Stimulated activated CD4-positive, alpha-beta T cell treated with anti-CD3 and anti-CD28 coated beads, Interleukin-4, amount 100 ng/mL, for 24 hours (primary cell): ENCODE measurements around the gene SPATA46.
"Not testable (repeated sequence)": the region's sequence is repeated elsewhere in the genome, so short reads cannot be mapped to it uniquely, and the experiment has no call there.

Source experiments
- DNase-seq: peaks from one replicate; pipeline ENCODE4 v3.0.0-alpha.2; 2020

Gene SPATA46, protein sequence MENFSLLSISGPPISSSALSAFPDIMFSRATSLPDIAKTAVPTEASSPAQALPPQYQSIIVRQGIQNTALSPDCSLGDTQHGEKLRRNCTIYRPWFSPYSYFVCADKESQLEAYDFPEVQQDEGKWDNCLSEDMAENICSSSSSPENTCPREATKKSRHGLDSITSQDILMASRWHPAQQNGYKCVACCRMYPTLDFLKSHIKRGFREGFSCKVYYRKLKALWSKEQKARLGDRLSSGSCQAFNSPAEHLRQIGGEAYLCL

DNA sequence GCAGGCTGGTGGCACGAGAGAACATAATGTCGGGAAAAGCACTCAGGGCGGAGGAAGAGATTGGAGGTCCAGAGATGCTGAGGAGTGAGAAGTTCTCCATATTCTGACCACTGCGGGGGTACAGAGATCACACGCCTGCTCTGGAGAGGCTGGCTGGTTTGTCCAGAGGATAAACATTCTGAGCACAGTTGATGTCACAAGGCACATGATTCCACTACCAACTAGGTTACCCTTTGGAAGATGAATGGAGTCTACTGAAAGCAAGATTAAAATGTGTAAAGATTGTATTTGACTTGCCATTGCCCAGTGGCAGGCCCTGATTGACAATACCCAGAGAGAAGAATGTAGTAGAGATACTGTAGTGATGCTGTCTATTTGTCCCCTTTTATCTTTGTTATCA is at the start of gene SPATA46:
TSS of gene SPATA46 (minus strand) at position 164 of the 400 bp plus-strand sequence. CDS start at position 100, 64 bp downstream.
- no peak for DNase-seq

DNA sequence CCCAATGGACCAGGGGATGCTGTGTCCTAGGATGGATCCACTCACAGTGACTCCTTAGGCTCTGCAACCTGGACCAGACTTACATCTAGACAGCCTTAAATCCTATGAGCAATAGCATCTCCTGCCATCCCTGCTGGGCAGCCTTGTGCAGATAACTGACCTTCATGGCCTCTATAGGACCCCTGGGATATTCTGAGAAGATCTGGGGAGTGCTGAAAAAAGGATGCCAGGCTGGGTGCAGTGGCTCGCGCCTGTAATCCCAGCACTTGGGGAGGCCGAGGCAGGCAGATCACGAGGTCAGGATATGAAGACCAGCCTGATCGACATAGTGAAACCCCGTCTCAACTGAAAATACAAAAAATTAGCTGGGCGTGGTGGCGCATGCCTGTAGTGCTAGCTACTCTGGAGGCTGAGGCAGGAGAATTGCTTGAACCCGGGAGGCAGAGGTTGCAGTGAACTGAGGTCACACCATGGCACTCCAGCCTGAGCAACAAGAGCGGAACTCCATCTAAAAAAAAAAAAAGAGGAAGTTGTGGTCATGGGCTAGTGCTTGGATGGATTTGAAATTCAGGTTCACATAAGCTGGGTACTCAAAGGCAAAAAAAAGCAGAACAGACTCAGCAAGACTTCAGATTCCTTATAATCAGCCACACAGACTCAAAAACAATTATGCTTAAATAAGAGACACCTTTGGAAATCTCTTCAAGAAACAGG is 46.2 kb upstream of the SPATA46 start:
- no peak for DNase-seq

DNA sequence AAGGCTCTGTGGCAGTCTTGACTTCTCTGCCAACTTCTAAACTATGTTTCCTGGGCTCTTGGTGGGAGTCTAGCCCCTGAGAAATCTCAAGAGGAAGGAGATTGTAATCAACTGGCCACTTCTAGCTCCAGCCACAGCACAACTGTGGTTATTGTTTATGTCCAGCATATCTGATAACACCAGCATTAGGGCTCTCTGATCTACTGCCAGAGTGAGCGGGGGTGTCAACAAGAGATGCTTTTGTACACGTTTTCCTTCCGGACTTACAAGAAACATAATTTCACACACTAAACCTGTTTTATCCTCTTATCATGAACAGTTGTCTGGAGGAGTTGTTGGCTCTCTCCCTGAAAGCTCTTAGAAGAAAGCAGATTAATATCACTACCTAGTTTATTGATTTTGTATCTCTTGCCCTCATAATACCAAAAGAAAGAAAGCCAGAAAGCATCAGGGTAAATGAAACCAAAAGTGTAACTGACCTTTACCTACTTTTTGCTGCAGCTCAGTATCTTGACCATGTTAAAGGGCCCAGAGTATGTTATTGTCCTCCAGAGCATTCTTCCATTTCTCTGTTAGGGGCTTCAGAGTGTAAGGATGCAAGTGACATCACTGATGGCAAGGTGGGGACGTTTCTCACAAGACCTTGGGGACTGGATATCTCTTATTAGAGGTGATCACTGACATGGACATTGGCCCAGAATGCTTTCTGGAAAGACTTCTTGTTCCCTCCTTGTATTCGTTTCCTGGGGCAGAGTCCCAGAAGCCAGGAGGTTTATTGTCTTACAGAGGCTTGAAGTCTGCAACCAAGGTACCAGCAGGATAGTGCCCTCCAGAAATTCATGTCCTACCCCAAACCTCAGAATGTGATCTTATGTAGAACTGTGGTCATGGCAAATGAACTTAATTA is 44.9 kb upstream of the SPATA46 start:
- DNase-seq: no peak

DNA sequence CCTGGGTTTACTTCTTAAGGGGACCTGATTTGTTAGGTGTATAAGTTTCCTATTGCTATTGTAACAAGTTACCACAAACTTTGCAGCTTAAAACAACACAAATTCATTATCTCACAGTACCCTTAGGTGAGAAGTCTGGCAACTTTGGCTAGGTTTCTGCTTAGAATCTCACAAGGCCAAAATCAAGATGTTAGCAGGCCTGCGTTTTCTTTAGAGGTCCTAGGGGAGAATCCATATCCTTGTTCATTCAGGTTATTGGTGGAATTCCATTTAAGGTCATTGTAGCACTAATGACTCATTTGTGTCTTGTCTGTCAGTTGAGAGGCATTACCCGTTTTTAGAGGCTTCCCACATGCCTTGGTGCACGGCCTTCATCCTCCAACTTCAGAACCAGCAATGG is 43.5 kb upstream of the SPATA46 start:
- no peak for DNase-seq

DNA sequence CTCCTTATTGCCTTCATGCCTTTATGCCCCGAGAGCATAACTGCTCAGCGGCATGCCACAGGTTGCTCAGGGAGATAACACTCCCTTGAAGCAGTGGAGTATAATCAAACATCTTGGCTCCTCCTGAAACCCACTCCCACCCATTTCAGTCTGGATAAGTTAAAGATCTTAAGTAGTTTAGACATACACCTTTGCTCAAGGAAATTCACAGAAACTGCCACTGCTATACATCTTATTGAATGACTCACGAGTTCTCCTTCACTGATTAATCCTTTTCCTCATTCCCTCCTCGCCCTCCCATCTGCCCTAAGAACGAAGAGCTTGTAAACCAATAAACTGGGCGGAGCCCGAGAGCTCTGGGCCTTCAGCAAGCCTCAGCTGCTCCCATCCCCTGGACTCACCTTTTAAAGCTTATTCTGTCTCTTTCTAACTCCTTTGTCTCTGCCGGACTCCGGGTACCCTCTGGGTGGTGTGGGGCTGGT is 42.8 kb upstream of the SPATA46 start:
- not testable (repeated sequence) for DNase-seq

DNA sequence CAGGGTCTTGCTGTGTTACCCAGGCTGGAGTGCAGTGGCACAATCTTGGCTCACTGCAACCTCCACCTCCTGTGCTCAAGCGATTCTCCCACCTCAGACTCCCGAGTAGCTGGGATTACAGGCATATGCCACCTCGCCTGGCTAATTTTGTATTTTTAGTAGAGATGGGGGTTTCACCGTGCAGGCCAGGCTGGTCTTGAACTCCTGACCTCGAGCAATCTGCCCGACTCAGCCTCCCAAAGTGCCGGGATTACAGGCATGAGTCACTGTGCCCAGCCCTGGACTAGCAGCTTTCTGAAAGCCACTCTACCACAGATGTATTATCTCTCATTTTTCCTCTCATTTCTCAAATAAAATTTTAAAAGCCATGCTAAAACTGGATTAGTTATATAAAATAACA is 41.9 kb upstream of the SPATA46 start:
- not testable (repeated sequence) for DNase-seq

DNA sequence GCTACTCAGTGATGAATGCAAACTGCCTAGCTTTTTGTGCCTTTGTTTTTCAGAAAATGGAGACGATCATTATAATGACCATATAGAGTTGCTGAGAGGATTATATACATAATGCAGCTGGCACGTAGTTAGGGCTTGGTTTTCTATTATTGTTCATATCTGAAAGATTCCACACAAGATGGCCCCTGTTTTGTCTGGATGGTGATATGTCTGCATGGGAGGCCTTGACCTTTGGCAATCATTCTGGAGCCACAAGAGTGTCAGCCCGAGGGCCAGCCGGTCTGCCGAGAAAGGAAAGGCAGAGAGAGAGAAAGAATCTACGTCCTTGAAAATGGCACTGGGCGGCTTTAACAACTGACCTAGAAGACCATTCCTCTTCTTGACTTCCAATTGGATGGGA is 41.0 kb upstream of the SPATA46 start:
- no peak for DNase-seq

DNA sequence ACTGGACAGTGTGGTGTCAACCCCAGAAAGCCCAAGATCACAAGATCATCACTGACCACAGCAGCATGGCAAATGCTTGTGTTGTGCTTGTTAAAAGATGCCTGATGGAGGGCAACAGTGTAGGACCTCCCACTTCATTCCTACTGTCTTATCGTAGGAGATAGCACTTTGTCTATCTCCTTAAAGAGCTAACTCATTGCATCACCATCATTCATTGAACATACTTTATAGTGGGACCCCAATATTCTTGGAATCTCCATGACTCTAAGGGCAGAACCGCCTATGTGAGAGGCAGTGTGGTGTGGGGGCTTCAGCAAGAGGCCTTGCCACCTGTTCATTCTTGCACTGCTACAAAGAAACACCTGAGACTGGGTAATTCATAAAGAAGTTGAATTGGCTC is 40.3 kb upstream of the SPATA46 start:
- DNase-seq: no peak

DNA sequence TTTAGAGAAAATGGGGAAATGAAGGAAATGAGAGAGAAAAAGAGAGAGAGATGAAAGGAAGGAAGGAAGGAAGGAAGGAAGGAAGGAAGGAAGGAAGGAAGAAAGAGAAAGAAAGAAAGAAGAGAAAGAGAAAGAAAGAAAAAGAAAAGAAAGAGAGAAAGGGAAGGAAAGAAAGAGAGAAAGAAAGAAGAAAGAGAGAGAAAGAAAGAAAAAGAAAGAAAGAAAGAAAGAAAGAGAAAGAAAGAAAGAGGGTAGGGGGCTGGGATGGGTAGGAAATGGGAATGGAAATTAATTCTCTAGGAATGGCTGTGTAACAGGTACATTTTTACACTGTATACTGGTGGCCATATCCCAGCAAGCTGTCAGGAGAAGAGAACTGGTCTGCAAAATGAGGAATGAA is 39.6 kb upstream of the SPATA46 start:
- no peak for DNase-seq

DNA sequence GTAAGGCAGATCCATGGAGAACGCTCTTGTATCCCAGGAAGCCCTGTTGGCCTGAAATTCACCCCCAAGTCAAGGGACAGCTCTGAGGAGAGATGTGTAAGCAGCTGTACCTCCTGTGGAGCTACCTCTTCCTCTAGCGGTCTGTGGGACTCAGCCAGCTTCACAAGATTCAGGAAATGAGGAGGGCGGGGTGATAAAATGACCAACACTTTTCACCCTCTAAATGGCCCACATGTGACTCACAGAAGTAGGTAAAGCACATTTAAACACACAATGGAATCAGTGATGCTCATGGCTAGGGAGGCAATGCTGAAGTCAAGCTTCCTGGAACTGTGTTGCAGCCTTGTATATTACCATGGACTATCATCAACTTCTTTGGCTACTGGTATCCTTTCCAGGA is 35.3 kb upstream of the SPATA46 start, which contains the start of gene SH2D1B:
TSS of gene SH2D1B (minus strand) at position 135 of the 400 bp plus-strand sequence. CDS start at position 15, 120 bp downstream.
- DNase-seq: no peak

DNA sequence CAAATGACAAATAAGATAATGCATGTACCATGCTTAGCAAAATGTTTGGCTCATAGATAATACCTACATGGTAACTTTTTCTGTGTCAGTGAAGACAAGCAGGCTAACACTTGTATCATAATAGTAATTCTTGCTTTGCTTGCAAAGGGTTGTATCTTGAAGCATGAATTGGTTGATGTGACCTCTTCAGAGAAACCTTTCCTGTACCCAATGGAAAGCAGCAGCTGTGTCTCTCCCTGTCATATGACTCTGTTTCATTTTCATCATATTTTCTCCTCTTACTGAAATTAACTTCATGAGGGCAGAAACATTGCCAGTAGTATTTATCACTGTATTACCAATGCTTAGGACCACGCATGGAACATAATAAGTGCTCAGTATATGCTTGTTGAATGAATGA is 30.9 kb upstream of the SPATA46 start:
- DNase-seq: no peak

DNA sequence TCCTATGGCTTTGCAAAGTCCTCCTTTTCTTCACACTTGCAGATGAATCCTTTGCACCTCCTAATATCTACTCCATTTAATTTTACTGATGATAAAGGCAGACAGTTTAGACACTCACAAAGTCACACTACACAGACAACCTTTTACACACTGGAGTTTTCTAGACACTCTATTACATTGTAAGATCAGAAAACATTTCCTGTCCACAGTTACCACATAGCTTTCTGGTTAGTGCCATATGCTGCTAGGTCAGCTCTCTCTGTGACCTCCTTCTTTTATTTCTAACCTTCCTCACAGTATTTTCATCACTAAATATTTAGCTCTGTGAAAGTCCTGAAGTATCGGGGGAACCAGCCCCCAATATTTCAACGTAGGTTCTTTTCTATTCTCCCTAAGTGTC is 30.2 kb upstream of the SPATA46 start:
- no peak for DNase-seq

DNA sequence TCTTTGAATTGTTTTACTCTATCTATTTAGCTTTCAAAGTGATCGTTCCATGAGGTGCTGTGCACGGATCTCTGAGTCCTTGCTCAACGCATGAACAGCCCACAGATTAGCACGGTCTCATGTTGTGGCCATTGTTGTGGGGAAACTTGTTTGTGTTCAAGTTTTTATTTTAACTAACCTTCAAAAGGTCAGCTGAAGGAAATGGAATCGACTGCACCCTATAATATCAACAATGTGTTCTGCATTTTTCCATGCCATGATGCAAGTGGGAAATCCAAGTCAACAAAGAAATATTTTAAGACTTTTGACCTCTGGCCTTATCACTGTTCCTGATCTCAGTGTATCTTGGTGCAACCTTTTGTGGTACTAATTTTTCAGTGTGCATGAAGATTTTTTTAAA is 29.1 kb upstream of the SPATA46 start:
- no peak for DNase-seq

DNA sequence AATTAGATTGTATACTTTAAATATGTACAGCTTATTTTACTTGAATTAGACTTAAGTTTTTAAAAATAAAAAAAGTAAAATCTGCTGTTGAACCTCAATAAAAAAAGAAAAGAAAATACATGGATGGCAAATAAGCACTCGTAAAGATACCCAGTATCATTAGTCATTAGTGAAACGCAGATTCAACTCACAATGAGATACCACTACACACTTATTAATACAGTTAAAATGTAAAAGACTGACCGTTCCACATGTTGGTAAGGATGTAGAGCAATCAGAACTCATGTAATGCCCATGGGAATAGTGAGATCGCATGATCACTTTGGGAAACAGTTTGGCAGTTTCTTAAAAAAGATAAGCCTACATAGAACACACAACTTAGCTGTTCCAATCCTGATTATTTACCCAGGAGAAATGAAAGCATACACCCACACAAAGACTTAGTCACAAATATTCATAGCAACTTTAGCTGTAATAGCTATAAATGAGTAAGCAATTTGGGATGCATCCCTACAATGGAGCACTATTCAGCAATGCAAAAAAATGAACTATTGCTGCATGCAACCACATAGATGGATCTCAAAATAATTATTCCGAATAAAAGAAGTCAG is 28.0 kb upstream of the SPATA46 start:
- DNase-seq: no peak

DNA sequence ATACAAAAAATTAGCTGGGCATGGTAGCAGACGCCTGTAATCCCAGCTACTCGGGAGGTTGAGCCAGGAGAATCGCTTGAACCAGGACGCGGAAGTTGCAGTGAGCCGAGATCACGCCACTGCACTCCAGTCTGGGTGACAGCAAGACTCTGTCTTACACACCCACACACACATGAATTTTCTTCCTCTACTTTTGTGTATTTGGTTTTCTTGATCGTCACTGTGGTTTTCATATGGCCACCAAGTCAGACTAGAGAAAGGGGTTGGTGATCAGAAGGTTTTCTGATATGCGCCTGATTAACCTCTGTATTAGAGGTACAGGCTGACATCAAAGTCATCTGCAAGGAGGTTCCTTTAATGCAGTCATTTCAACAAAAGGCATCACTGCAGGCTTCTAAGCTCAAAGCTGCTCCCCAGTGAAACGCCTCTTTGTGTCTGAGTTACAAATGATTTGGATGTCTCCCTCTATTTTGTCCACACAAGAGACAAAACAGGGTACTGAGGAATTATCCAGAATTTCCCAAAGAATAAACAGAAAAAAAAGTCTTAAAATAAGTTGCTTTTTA is 24.2 kb upstream of the SPATA46 start:
- DNase-seq: no peak

DNA sequence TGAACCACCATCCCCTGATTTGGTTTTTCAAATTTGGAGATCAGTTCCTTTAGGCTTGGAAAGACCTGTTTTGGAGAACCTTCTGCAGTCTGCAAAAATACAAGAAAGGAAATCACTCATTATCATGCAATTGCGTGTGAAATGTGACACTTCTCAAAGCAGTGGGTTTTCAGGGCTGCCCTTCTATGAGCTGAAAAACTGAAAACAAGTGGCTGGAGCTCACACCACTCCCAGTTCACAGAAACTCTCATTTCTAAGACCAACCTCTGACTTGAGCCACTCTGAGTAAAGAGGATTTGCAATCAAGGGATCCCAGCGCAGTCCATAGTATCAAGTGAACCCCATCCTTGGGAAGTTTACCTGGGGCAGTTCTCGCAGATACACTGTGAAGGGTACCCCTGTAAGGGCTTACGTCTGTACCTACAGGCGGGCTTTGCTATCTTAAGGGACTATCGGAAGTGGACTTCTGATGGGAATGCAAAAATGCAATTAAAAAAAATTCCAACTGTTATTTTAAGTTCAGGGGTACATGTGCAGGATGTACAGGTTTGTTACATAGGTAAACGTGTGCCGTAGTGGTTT is 22.4 kb upstream of the SPATA46 start:
- no peak for DNase-seq

DNA sequence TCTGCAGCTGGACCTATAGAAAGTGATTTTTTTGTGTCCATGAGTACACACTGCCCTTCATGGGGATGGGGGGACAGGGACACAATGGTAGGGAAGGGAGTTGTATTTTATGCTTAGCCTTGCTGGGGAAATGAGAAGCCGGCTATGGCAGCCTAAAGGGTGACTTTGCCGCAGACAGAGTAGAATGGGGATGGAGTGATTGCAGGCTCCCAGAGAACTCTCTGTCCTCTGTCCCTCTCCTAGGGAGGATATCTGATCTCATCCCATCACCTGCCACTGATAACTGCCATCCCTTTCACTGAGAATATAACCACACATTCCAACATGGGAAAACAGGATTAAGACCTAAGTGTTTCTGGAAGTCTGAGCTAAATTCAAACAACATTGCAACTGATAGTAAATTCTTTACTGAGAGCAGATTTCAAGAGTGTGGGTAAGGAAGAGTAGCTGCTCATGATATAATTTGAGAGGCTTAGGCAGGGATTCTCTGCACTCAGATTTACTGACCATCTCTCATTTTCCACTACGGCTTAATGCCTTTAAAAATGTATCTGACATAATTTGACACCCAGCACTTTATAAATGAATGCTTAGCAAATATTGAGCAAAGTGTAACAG is 21.4 kb upstream of the SPATA46 start:
- DNase-seq: no peak

DNA sequence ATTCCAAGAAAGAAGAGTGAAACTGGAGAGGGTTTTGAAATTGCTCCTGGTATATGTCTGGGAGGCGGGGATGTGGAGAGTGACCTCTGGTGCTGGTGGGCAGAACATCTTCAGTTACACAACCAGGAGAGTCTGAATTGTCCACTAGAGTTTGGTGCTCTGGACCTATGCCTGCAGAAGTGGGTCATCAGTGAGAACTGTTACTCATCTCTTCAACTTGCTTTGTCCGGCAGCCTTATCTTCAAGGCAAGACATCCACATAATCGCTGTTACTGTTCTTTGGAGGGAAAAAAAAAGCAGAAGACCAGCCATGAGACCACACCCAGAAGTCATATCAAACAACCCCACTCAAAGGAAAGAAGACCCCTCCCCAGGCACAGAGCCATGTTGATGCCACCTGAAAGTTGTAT is 20.4 kb upstream of the SPATA46 start:
- no peak for DNase-seq

DNA sequence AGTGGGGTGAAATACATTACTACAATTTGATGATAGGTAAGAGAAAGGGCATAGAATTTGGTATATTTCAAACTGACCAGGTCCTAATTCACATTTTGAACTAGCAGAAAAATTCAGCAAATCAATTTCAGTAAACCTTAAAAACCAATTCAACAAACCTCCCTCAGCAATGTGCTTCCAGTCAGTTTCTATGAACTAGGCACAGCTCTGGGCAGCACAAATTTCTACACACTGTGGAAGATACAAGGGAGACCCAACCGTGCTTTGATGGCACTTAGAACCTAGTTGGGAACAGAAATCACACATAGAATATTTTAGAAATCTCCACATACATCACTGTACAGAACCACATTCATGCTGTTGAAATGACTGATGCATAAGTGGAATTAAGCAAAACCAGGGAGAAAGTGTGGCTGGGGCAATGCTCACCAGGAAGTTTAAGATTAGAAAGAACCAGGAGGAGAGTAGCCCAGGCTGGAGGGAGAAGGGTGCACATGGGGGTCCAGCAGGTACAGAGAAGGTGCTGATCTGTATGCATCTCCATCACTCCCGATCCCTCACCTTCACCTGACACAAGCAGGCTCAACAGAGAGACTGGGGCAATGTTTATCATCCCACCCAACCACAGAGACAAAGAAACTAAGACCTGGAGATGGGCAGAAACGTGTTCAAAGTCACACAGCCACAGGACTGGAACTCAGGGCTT is 19.7 kb upstream of the SPATA46 start:
- no peak for DNase-seq

DNA sequence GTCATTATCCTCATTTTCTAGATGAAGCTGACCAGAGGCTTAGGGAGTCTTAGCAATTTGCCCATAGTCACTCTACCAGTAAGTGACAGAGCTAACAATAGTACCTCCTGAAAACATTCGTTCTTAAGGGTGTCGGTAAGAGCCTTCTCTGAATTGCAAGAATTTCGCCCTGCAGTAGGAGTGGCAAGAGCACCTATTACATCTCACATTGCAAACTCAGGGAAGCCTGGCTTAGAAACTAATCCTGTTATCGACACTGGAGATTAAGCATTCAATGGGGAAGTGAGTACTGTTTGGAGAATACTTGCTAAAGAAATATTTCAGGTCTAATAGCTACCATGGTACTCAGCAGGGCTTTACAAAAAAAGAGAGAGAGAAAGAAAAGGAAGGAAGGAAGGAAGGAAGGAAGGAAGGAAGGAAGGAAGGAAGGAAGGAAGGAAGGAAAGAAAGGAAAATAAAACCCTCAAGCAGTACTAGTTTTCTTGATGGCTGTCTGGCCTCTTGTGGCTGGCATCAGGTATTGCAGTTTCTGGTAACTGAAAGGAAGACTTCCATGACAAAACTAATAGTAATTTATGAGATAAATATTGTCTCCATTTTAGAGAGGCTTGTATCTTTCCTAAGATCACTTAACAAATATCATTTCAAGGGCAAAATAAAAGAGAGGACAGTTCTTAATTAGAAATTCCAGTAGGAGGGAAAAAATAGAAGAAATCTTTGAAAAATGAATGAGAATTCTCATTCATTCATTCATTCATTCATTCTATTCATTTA is 15.3 kb upstream of the SPATA46 start:
- no peak for DNase-seq
